Measurements from ENCODE around the gene PIAS4.

PIAS4 gene

GRCh38 chr19:4030981-4031380 lies 23.4 kb downstream of the PIAS4 start (continued):
- TF ChIP-seq, protein P1, sequence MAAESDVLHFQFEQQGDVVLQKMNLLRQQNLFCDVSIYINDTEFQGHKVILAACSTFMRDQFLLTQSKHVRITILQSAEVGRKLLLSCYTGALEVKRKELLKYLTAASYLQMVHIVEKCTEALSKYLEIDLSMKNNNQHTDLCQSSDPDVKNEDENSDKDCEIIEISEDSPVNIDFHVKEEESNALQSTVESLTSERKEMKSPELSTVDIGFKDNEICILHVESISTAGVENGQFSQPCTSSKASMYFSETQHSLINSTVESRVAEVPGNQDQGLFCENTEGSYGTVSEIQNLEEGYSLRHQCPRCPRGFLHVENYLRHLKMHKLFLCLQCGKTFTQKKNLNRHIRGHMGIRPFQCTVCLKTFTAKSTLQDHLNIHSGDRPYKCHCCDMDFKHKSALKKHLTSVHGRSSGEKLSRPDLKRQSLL (tag by site-specific recombination; IDR thresholded peaks at IDR 0.05): no peak
- no peak for TF ChIP-seq ZSCAN18 (tag by site-specific recombination; IDR thresholded peaks at IDR 0.05)
- TF ChIP-seq MEIS1 (CRISPR knock-in tag; IDR thresholded peaks at IDR 0.05; ENCODE audit: borderline replicate concordance): no peak
- TF ChIP-seq MYNN (tag by site-specific recombination; IDR thresholded peaks at IDR 0.05; ENCODE audit: borderline replicate concordance): no peak

DNA sequence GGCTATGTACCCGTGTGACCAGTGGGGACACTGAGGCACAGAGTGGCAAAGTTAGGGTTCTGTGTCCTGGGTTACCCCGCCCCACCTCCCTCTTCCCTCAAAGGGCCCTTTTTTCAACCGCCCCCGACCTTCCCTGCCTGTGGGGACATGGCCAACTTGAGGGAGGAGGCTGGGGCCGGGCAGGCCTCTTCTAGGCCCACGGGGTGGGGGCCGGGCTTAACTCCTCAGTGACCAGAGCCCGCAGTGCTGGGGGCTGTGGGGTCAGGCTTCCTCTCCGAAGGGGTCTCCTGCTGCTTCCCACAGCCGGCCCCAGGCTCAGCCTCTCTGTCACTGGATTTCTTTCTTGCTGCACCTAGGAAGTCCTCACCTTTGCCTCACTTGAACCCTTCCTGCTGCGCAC lies 23.9 kb downstream of the PIAS4 start:
- ChIA-PET POLR2A (no interaction called here), CTCF (no interaction called here)
- Histone ChIP-seq H3K27ac (ENCODE audit: extremely low read depth, low read depth, low read length) (no peak overlapping the region), H3K4me1 (ENCODE audit: control insufficient read depth, insufficient read depth, low read length) (no peaks in the 10 kb centered on the region), H3K9me3 (ENCODE audit: control insufficient read depth, insufficient read depth, low read depth, low read length) (no peaks in the 10 kb centered on the region), H3K36me3 (ENCODE audit: control insufficient read depth in 2 of 2, insufficient read depth in 1 of 2, low read length in 2 of 2) (peaks cover 8 to 69% of the 10 kb centered on the region in 2 experiments; a peak in 2 of 3 replicates), H3K4me3 (ENCODE audit: low read depth, low read length) (no peak overlapping the region)
- TF ChIP-seq KLF7 (tag by site-specific recombination; IDR thresholded peaks at IDR 0.05; ENCODE audit: borderline replicate concordance) (no peak), ZNF394 (tag by site-specific recombination; IDR thresholded peaks at IDR 0.05; ENCODE audit: borderline replicate concordance) (no peak), GLI4 (tag by site-specific recombination; IDR thresholded peaks at IDR 0.05) (no peak), ZNF521 (tag by site-specific recombination; IDR thresholded peaks at IDR 0.05) (no peak), ZNF670 (tag by site-specific recombination; IDR thresholded peaks at IDR 0.05; ENCODE audit: low read depth) (no peak), ZNF792 (tag by site-specific recombination; IDR thresholded peaks at IDR 0.05) (no peak), ZNF785 (tag by site-specific recombination; IDR thresholded peaks at IDR 0.05) (no peak), ZNF621 (tag by site-specific recombination; IDR thresholded peaks at IDR 0.05) (no peak), ZBTB49 (tag by site-specific recombination; IDR thresholded peaks at IDR 0.05; ENCODE audit: low read depth) (no peak), OSR2 (tag by site-specific recombination; IDR thresholded peaks at IDR 0.05) (no peak)

DNA sequence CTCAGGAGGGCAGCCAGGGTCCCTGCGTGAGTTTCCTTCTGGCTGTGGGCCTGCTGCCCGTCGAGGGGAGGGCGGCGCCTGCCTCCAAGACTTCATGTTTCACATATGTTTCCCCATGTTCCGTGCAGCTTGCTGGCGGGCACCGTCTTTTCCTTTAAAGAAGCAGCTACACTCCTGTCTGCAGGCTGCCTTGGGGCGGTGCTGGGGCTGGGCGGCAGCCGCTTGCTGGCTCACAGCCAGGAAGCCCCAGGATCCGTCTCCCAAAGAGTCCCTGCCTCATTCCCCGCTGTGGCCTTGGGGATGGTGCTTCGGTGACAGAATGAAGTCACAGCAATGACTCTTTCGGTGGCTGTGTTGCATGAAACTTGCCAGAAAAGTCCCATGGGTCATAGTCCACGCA lies 24.9 kb downstream of the PIAS4 start:
- Histone ChIP-seq H3K4me3 (ENCODE audit: low read depth, low read length) (no peak overlapping the region), H3K36me3 (ENCODE audit: control insufficient read depth in 2 of 2, insufficient read depth in 1 of 2, low read length in 2 of 2) (peaks cover 12 to 74% of the 10 kb centered on the region in 2 experiments; a peak in 2 of 3 replicates), H3K27ac (ENCODE audit: extremely low read depth, low read depth, low read length) (no peak overlapping the region; the same call in 1 of the 2 replicates), H3K9me3 (ENCODE audit: control insufficient read depth, insufficient read depth, low read depth, low read length) (no peaks in the 10 kb centered on the region), H3K4me1 (ENCODE audit: control insufficient read depth, insufficient read depth, low read length) (no peaks in the 10 kb centered on the region)
- POLR2A ChIA-PET: no interaction called here
- no peak for TF ChIP-seq ZNF354C (tag by site-specific recombination; IDR thresholded peaks at IDR 0.05; ENCODE audit: borderline replicate concordance, low read depth)
- peak; percentile 60; the same call in 1 of the 2 replicates for TF ChIP-seq GLIS1 (tag by site-specific recombination; IDR thresholded peaks at IDR 0.05)
- TF ChIP-seq ZIC2 (tag by site-specific recombination; IDR thresholded peaks at IDR 0.05): peak; percentile 87
- no peak for TF ChIP-seq ZNF311 (tag by site-specific recombination; IDR thresholded peaks at IDR 0.05; ENCODE audit: borderline replicate concordance)
- CTCF ChIA-PET: interaction anchor here (0.5 to 0.6 kb wide), 2 partner anchors 16 to 152 kb away, joined by 3 read pairs; no protein-coding TSS in a partner anchor

Data from HEK293 (cell line).